ENCODE measurements around the gene ZNF581.
A peak's percentile ranks its signal among the peaks of the same experiment; 100 is the strongest.

ZNF581 gene

GRCh38 chr19:55637534-55637933 is 5.9 kb upstream of the ZNF581 start:
- H3K4me3 ChIP-seq (ENCODE audit: insufficient read depth in 1 of 2, low read depth in 1 of 2, low read length in 2 of 2), result no peak overlapping the region
- peaks cover 34% of the 10 kb centered on the region for H3K4me1 ChIP-seq (ENCODE audit: control insufficient read depth, insufficient read depth, low read depth, low read length)
- H4K8ac ChIP-seq (ENCODE audit: low read length), result no peak overlapping the region
- 86% methylated on average over 11 of the region's 11 CpGs for WGBS
- no peak overlapping the region for H3K27ac ChIP-seq (ENCODE audit: low read length, poor library complexity, severe bottlenecking)
- H3K4ac ChIP-seq (ENCODE audit: low read depth in 1 of 2, low read length in 2 of 2), result no peak overlapping the region
- no peak overlapping the region for H2AFZ ChIP-seq (ENCODE audit: low read depth, low read length)
- no peak overlapping the region for H3K4me2 ChIP-seq (ENCODE audit: low read length, poor library complexity, severe bottlenecking)
- no peak overlapping the region for H2AK5ac ChIP-seq (ENCODE audit: low read length, severe bottlenecking)
- no peak overlapping the region for H3K14ac ChIP-seq (ENCODE audit: low read length in 2 of 2)
- H3K79me1 ChIP-seq (replicated peaks; ENCODE audit: low read length, poor library complexity, severe bottlenecking), result peaks cover 15% of the 10 kb centered on the region
- DNase-seq, result no peak
- H3K18ac ChIP-seq (ENCODE audit: low read depth in 1 of 2, low read length in 2 of 2), result no peak overlapping the region
- no peak overlapping the region for H2BK120ac ChIP-seq (ENCODE audit: low read depth, low read length)
- H2BK5ac ChIP-seq (ENCODE audit: low read depth, low read length, poor library complexity, severe bottlenecking), result no peak overlapping the region
- no peak overlapping the region for H4K91ac ChIP-seq (ENCODE audit: low read length)
- H3K23ac ChIP-seq (ENCODE audit: low read length in 2 of 2), result no peak overlapping the region
- no peaks in the 10 kb centered on the region for H3K27me3 ChIP-seq (ENCODE audit: control insufficient read depth in 1 of 2, insufficient read depth in 1 of 2, low read length in 2 of 2)
- H2BK12ac ChIP-seq (ENCODE audit: low read length in 2 of 2), result no peak overlapping the region
- no peaks in the 10 kb centered on the region for H3K9me3 ChIP-seq (ENCODE audit: control insufficient read depth, low read length)
- peaks cover 11 to 12% of the 10 kb centered on the region in 2 experiments for H3K36me3 ChIP-seq (ENCODE audit: control insufficient read depth in 1 of 2, insufficient read depth in 2 of 2, low read depth in 1 of 2, low read length in 2 of 2)
- no peak overlapping the region for H3K9ac ChIP-seq (ENCODE audit: low read length)
- no peak overlapping the region for H2BK15ac ChIP-seq (ENCODE audit: low read depth, poor library complexity, severe bottlenecking)

DNA sequence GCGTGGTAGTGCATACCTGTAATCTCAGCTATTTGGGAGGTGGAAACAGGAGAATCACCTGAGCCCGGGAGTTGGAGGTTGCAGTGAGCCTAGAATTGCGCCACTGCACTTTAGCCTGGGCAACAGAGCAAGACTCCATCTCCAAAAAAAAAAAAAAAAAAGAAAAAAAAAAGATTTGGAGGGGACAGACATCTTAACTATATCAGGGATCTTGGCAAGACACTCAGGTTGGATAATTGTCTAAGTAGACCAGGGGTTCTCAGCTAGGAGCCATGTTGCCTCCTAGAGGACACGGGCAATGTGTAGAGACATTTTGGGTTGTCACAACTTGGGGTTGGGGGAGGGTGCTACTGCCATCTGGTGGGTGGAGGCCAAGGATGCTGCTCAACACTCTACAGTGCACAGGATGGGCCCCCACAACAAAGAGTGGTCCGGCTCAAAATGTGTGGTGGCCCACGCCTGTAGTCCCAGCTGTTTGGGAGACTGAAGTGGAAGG is 4.5 kb upstream of the ZNF581 start:
- 89% methylated on average over 3 of the region's 6 CpGs for WGBS

GRCh38 chr19:55640043-55640576 is 3.3 kb upstream of the ZNF581 start:
- Histone ChIP-seq H2BK120ac (ENCODE audit: low read depth, low read length) (no peak overlapping the region), H3K4me1 (ENCODE audit: control insufficient read depth, insufficient read depth, low read depth, low read length) (peaks cover 47% of the 10 kb centered on the region), H3K36me3 (ENCODE audit: control insufficient read depth in 1 of 2, insufficient read depth in 2 of 2, low read depth in 1 of 2, low read length in 2 of 2) (peaks cover 18 to 22% of the 10 kb centered on the region in 2 experiments), H3K27ac (ENCODE audit: low read length, poor library complexity, severe bottlenecking) (peak overlapping the region; percentile 75), H2AFZ (ENCODE audit: low read depth, low read length) (peak overlapping the region; percentile 65), H3K14ac (ENCODE audit: low read length in 2 of 2) (peak overlapping the region in 1 of 2 experiments; percentile 68), H3K18ac (ENCODE audit: low read depth in 1 of 2, low read length in 2 of 2) (peak overlapping the region; percentile 40 to 81), H2BK15ac (ENCODE audit: low read depth, poor library complexity, severe bottlenecking) (no peak overlapping the region), H3K23ac (ENCODE audit: low read length in 2 of 2) (peak overlapping the region in 1 of 2 experiments; percentile 51), H3K4me2 (ENCODE audit: low read length, poor library complexity, severe bottlenecking) (peak overlapping the region; percentile 77), H4K91ac (ENCODE audit: low read length) (peak overlapping the region; percentile 66), H2BK5ac (ENCODE audit: low read depth, low read length, poor library complexity, severe bottlenecking) (no peak overlapping the region), H3K9me3 (ENCODE audit: control insufficient read depth, low read length) (no peaks in the 10 kb centered on the region), H3K27me3 (ENCODE audit: control insufficient read depth in 1 of 2, insufficient read depth in 1 of 2, low read length in 2 of 2) (no peaks in the 10 kb centered on the region), H3K4ac (ENCODE audit: low read depth in 1 of 2, low read length in 2 of 2) (peak overlapping the region; percentile 62 to 79), H3K9ac (ENCODE audit: low read length) (peak overlapping the region; percentile 86), H3K79me1 (replicated peaks; ENCODE audit: low read length, poor library complexity, severe bottlenecking) (peaks cover 13% of the 10 kb centered on the region), H3K4me3 (ENCODE audit: insufficient read depth in 1 of 2, low read depth in 1 of 2, low read length in 2 of 2) (peak overlapping the region; percentile 82 to 94), H4K8ac (ENCODE audit: low read length) (peak overlapping the region; percentile 47), H2AK5ac (ENCODE audit: low read length, severe bottlenecking) (peak overlapping the region; percentile 35), H2BK12ac (ENCODE audit: low read length in 2 of 2) (peak overlapping the region in 1 of 2 experiments; percentile 51)
- peak; percentile 34 for DNase-seq
- 64% methylated on average over 30 of the region's 38 CpGs for WGBS

More for the DNA sequence above, 4.5 kb upstream of the ZNF581 start:
- Histone ChIP-seq H2BK15ac (ENCODE audit: low read depth, poor library complexity, severe bottlenecking) (no peak overlapping the region), H2BK12ac (ENCODE audit: low read length in 2 of 2) (peak overlapping the region in 1 of 2 experiments; percentile 15), H2BK120ac (ENCODE audit: low read depth, low read length) (no peak overlapping the region), H3K79me1 (replicated peaks; ENCODE audit: low read length, poor library complexity, severe bottlenecking) (peaks cover 17% of the 10 kb centered on the region), H3K23ac (ENCODE audit: low read length in 2 of 2) (no peak overlapping the region), H3K4ac (ENCODE audit: low read depth in 1 of 2, low read length in 2 of 2) (no peak overlapping the region), H3K27me3 (ENCODE audit: control insufficient read depth in 1 of 2, insufficient read depth in 1 of 2, low read length in 2 of 2) (no peaks in the 10 kb centered on the region), H3K14ac (ENCODE audit: low read length in 2 of 2) (no peak overlapping the region), H3K27ac (ENCODE audit: low read length, poor library complexity, severe bottlenecking) (no peak overlapping the region), H3K9ac (ENCODE audit: low read length) (no peak overlapping the region), H4K91ac (ENCODE audit: low read length) (no peak overlapping the region), H3K36me3 (ENCODE audit: control insufficient read depth in 1 of 2, insufficient read depth in 2 of 2, low read depth in 1 of 2, low read length in 2 of 2) (peaks cover 11 to 15% of the 10 kb centered on the region in 2 experiments), H3K4me1 (ENCODE audit: control insufficient read depth, insufficient read depth, low read depth, low read length) (peaks cover 41% of the 10 kb centered on the region), H2AK5ac (ENCODE audit: low read length, severe bottlenecking) (no peak overlapping the region), H3K4me2 (ENCODE audit: low read length, poor library complexity, severe bottlenecking) (no peak overlapping the region), H4K8ac (ENCODE audit: low read length) (no peak overlapping the region), H3K9me3 (ENCODE audit: control insufficient read depth, low read length) (no peaks in the 10 kb centered on the region), H2BK5ac (ENCODE audit: low read depth, low read length, poor library complexity, severe bottlenecking) (no peak overlapping the region), H3K4me3 (ENCODE audit: insufficient read depth in 1 of 2, low read depth in 1 of 2, low read length in 2 of 2) (no peak overlapping the region), H2AFZ (ENCODE audit: low read depth, low read length) (no peak overlapping the region), H3K18ac (ENCODE audit: low read depth in 1 of 2, low read length in 2 of 2) (no peak overlapping the region)
- peak; percentile 63 for DNase-seq

DNA sequence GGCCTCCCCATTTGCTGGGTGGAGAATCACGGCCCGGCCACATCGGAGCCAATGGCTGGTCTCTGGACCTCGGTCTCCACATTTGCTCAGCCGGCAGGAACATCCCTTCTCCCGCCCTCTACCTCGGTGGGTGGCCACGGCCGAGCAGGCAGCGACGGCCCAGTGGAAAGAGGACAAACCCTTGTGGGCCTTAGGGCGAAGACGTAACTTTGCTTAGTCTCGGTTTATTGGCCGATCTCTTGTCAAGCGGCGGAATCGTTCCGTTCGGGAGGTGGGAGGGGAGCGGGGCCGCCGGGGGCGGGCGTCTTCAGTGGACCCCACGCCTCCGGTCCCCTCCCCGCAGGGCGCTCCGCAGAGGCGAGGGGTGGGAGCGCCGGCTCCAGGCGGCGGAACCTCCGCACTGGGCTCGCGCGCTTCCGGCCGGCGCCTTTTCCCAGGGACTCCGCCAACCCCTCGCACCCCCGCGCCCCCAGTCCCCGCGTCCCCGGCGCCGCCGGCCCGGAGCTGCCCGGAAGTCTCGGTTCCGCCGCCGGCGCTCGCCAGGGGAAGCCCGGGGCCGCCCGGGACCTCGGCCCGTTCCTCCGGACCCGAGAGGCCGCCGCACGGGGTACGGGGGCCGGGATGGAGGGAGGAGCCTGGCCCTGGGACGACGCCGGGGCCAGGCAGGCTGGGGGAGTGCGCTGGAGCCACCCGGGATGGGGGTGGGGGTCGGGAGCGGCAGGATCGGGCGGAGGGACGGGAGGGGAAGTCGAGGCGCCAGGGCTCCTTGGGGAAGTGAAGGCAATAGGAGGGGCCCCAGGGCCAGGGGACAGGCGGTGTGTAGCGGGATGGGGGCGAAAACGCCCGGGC is 2.6 kb upstream of the ZNF581 start, which contains the start of gene ZNF580:
Gene ZNF580 (plus strand): TSS at position 426 of the 849 bp plus-strand sequence. CDS start 1,507 bp downstream, outside the sequence.
- Histone ChIP-seq H3K9me3 (ENCODE audit: control insufficient read depth, low read length) (no peaks in the 10 kb centered on the region), H2AK5ac (ENCODE audit: low read length, severe bottlenecking) (peak within 1 kb of the TSS; percentile 35), H3K14ac (ENCODE audit: low read length in 2 of 2) (peak within 1 kb of the TSS in 1 of 2 experiments; percentile 68), H3K4me2 (ENCODE audit: low read length, poor library complexity, severe bottlenecking) (peak within 1 kb of the TSS; percentile 100), H4K8ac (ENCODE audit: low read length) (peak within 1 kb of the TSS; percentile 90), H3K27ac (ENCODE audit: low read length, poor library complexity, severe bottlenecking) (peak within 1 kb of the TSS; percentile 91), H3K4me3 (ENCODE audit: insufficient read depth in 1 of 2, low read depth in 1 of 2, low read length in 2 of 2) (peak within 1 kb of the TSS; percentile 82 to 94), H3K23ac (ENCODE audit: low read length in 2 of 2) (peak within 1 kb of the TSS in 1 of 2 experiments; percentile 51), H2BK5ac (ENCODE audit: low read depth, low read length, poor library complexity, severe bottlenecking) (peak within 1 kb of the TSS; percentile 66), H3K18ac (ENCODE audit: low read depth in 1 of 2, low read length in 2 of 2) (peak within 1 kb of the TSS; percentile 84 to 93), H3K4ac (ENCODE audit: low read depth in 1 of 2, low read length in 2 of 2) (peak within 1 kb of the TSS; percentile 62 to 79), H2BK15ac (ENCODE audit: low read depth, poor library complexity, severe bottlenecking) (peak within 1 kb of the TSS; percentile 74), H2AFZ (ENCODE audit: low read depth, low read length) (peak within 1 kb of the TSS; percentile 65), H2BK120ac (ENCODE audit: low read depth, low read length) (peak within 1 kb of the TSS; percentile 94), H4K91ac (ENCODE audit: low read length) (peak within 1 kb of the TSS; percentile 66), H2BK12ac (ENCODE audit: low read length in 2 of 2) (peak within 1 kb of the TSS in 1 of 2 experiments; percentile 51), H3K36me3 (ENCODE audit: control insufficient read depth in 1 of 2, insufficient read depth in 2 of 2, low read depth in 1 of 2, low read length in 2 of 2) (peaks cover 25 to 28% of the 10 kb centered on the region in 2 experiments), H3K79me1 (replicated peaks; ENCODE audit: low read length, poor library complexity, severe bottlenecking) (peaks cover 13% of the 10 kb centered on the region), H3K4me1 (ENCODE audit: control insufficient read depth, insufficient read depth, low read depth, low read length) (peaks cover 48% of the 10 kb centered on the region), H3K27me3 (ENCODE audit: control insufficient read depth in 1 of 2, insufficient read depth in 1 of 2, low read length in 2 of 2) (no peaks in the 10 kb centered on the region), H3K9ac (ENCODE audit: low read length) (peak within 1 kb of the TSS; percentile 94)
- DNase-seq, result peak; percentile 91
- WGBS, result under 1% methylated on average over 57 of the region's 89 CpGs

Data from mesenchymal stem cell (in vitro differentiated cells and primary cell).